BLaER1 treated with 17β-estradiol and CSF1 and Interleukin-3, amounts not matched to agents 10 nM and 100 nM (cell line): ENCODE data around the gene TBXA2R.

Experiments
- H3K27ac ChIP-seq, 11 experiments: shearing (Covaris generic); formaldehyde crosslinking; 2 replicates each; pipeline ENCODE4 v1.8.1; 2022
- H3K27me3 ChIP-seq, 11 experiments: shearing (Covaris generic); formaldehyde crosslinking; 2 replicates each; pipeline ENCODE4 v1.8.1; 2022
- H3K36me3 ChIP-seq, 11 experiments: shearing (Covaris generic); formaldehyde crosslinking; 2 replicates each; pipeline ENCODE4 v1.8.1; 2022
- H3K4me1 ChIP-seq, 10 experiments: shearing (Covaris generic); formaldehyde crosslinking; 2 replicates each; pipeline ENCODE4 v1.8.1; 2022
- H3K4me2 ChIP-seq, 11 experiments: shearing (Covaris generic); formaldehyde crosslinking; 2 replicates each; pipeline ENCODE4 v1.8.1; 2022
- H3K4me3 ChIP-seq, 10 experiments: shearing (Covaris generic); formaldehyde crosslinking; 2 replicates each; pipeline ENCODE4 v1.8.1; 2022
- H3K9ac ChIP-seq, 11 experiments: shearing (Covaris generic); formaldehyde crosslinking; 2 replicates each; pipeline ENCODE4 v1.8.1; 2022
- H3K9me3 ChIP-seq, 11 experiments: shearing (Covaris generic); formaldehyde crosslinking; replicated peaks in 1 of 11; 2 replicates each; pipeline ENCODE4 v1.8.1; 2022
- H4K20me1 ChIP-seq, 11 experiments: shearing (Covaris generic); formaldehyde crosslinking; 2 replicates each; pipeline ENCODE4 v1.8.1; 2022
- Cebpa-rat ChIP-seq, 11 experiments: shearing (Covaris generic); IDR thresholded peaks; 2 replicates each; pipeline ENCODE4 v1.8.1; 2022

The TBXA2R gene

GRCh38 chr19:3612330-3612729 is 5.7 kb upstream of the TBXA2R start:
- H4K20me1 ChIP-seq, result peaks cover 0 to 73% (median 29%) of the 10 kb centered on the region in 11 experiments; a peak in 15 of 22 replicates
- no peak overlapping the region for H3K9ac ChIP-seq
- H3K4me2 ChIP-seq, result no peak overlapping the region
- peaks cover 17 to 63% (median 42%) of the 10 kb centered on the region in 11 experiments for H3K36me3 ChIP-seq
- no peaks in the 10 kb centered on the region; a peak in 1 of 22 replicates for H3K9me3 ChIP-seq
- TF ChIP-seq Cebpa-rat (IDR thresholded peaks at IDR 0.05), result no peak
- H3K27me3 ChIP-seq, result peaks cover 0 to 5% (median 2%) of the 10 kb centered on the region in 11 experiments; a peak in 10 of 22 replicates
- peaks cover 38 to 57% (median 52%) of the 10 kb centered on the region in 10 experiments for H3K4me1 ChIP-seq
- no peak overlapping the region for H3K27ac ChIP-seq
- H3K4me3 ChIP-seq, result no peak overlapping the region

GRCh38 chr19:3611841-3612240 is 5.2 kb upstream of the TBXA2R start:
- H3K4me2 ChIP-seq, result peak overlapping the region in 2 of 11 experiments; percentile 85 to 98; a peak in 2 of 22 replicates
- no peaks in the 10 kb centered on the region; a peak in 1 of 22 replicates for H3K9me3 ChIP-seq

DNA sequence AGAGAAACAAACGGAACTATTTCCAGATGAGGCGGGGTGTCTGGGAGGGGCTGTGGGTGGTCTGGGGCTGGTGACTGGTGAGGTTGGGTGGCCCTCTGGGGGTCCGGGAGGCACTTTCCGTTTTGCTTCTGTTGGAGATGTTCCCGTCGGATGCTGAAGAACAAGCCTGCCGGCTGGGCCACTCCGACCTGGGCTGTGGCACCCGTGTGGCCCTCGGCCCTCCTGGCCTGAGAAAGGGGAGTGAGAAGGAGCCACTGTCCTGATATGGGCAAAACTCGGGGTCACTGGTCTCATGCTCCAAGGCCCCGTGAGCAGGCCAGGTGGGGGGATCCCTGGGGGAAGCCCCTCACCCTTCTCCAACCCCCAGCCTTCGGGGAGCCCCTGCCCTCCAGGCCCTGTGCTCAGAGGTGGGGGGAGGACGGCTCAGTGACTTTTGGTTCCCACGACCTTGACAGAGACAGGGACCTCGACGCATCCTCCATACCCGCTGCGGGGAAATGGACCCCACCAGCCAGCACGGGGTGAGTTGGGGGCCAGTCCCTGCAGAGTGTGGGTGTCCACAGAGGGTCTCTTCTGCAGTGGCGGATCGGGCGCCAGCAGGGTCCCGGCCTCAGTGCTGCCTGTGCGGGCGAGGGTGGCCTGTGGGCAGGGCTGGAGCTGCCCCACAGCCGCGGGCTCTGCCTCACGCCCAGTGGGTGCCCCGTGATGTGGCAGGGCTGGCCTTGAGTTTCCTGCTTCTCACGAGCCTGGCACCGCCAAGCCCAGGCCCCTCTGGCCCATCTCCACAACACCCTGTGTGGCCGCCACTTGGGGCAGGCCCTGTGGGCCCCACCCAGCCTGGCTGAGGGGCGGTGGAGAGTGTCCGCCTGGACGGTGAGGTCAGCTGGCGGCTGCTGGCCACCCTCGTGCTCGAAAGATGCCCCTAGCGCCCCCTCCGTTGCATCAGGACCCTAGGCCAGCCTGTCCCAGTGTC is 4.4 kb upstream of the TBXA2R start:
- Histone ChIP-seq H3K27me3 (peaks cover 3 to 18% (median 15%) of the 10 kb centered on the region in 11 experiments), H3K9me3 (no peaks in the 10 kb centered on the region; a peak in 1 of 22 replicates), H3K4me3 (no peak overlapping the region), H3K4me2 (peak overlapping the region in 10 of 11 experiments; percentile 79 to 98 (median 91); a peak in 20 of 22 replicates), H3K27ac (peak overlapping the region in 7 of 11 experiments; percentile 2 to 76 (median 72); a peak in 7 of 22 replicates), H3K36me3 (peaks cover 17 to 54% (median 42%) of the 10 kb centered on the region in 11 experiments), H3K9ac (peak overlapping the region in 5 of 11 experiments; percentile 5 to 59 (median 36); a peak in 4 of 22 replicates), H4K20me1 (peaks cover 0 to 66% (median 28%) of the 10 kb centered on the region in 11 experiments; a peak in 14 of 22 replicates), H3K4me1 (peaks cover 39 to 63% (median 55%) of the 10 kb centered on the region in 10 experiments)
- no peak for TF ChIP-seq Cebpa-rat (IDR thresholded peaks at IDR 0.05)

More at GRCh38 chr19:3611841-3612240, 5.2 kb upstream of the TBXA2R start:
- Histone ChIP-seq H3K4me1 (peaks cover 38 to 57% (median 52%) of the 10 kb centered on the region in 10 experiments), H3K27me3 (peaks cover 0 to 10% (median 7%) of the 10 kb centered on the region in 11 experiments; a peak in 17 of 22 replicates), H4K20me1 (peaks cover 0 to 68% (median 28%) of the 10 kb centered on the region in 11 experiments; a peak in 14 of 22 replicates), H3K36me3 (peaks cover 17 to 61% (median 42%) of the 10 kb centered on the region in 11 experiments), H3K27ac (no peak overlapping the region), H3K9ac (no peak overlapping the region), H3K4me3 (no peak overlapping the region)
- no peak for TF ChIP-seq Cebpa-rat (IDR thresholded peaks at IDR 0.05)

DNA sequence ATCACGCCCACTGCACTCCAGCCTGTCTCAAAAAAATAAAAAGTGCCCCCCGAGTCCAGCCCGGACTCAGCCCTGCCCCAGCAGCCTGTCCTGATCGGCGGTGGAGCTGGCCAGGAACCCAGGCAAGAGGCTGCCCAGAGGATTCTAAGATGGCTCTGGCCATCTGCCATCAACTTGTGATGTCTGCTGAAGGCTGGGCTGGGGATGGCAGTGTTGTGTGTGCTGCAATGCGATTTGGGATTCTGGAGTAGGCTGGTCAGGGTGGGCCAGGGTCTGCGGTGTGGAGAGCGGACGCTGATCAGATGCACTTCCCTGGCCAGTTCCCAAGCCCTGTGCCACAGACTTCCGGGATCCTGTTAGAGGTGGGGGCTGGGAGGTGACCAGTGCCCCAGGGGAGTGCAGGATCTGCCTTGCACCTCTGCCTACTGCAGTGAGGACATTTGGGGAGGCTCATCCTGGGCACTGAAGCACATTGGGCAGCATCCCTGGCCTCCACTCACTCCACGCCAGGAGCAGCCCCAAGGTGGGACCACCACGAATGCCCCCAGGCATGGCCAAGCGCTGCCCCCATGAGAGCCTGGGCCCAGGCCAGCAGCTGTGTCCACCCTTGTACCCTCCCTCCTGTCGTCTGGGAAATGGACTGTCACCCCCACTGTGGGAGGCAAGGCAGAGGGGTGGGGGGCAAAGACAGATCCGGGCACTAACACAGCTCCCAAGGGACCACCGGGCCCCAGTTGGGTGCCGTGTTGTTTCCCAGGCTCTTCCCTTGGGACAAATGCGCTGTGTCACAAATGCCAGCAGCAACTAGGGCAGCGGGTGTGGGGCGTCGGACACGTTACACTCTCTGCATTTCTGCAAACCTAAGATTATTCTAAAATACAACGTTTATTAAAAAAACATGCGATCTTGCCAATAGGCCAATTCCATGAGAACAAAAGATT is 3.4 kb upstream of the TBXA2R start:
- Histone ChIP-seq H3K4me2 (peak overlapping the region; percentile 79 to 98 (median 92)), H3K36me3 (peaks cover 17 to 44% (median 34%) of the 10 kb centered on the region in 11 experiments), H3K4me3 (peak overlapping the region in 2 of 10 experiments; percentile 1 to 36; a peak in 1 of 20 replicates), H4K20me1 (peaks cover 0 to 58% (median 25%) of the 10 kb centered on the region in 11 experiments; a peak in 14 of 22 replicates), H3K27ac (peak overlapping the region in 8 of 11 experiments; percentile 59 to 76 (median 72); a peak in 14 of 22 replicates), H3K27me3 (peaks cover 13 to 26% (median 24%) of the 10 kb centered on the region in 11 experiments), H3K9me3 (no peaks in the 10 kb centered on the region; a peak in 1 of 22 replicates), H3K9ac (peak overlapping the region in 7 of 11 experiments; percentile 5 to 59 (median 43); a peak in 7 of 22 replicates), H3K4me1 (peaks cover 49 to 73% (median 65%) of the 10 kb centered on the region in 10 experiments)
- no peak for TF ChIP-seq Cebpa-rat (IDR thresholded peaks at IDR 0.05)

GRCh38 chr19:3608750-3609322 is 2.2 kb upstream of the TBXA2R start:
- Histone ChIP-seq H3K27ac (peak overlapping the region in 10 of 11 experiments; percentile 47 to 76 (median 70); a peak in 18 of 22 replicates), H3K27me3 (peaks cover 13 to 28% (median 25%) of the 10 kb centered on the region in 11 experiments), H3K4me1 (peaks cover 55 to 82% (median 77%) of the 10 kb centered on the region in 10 experiments)

DNA sequence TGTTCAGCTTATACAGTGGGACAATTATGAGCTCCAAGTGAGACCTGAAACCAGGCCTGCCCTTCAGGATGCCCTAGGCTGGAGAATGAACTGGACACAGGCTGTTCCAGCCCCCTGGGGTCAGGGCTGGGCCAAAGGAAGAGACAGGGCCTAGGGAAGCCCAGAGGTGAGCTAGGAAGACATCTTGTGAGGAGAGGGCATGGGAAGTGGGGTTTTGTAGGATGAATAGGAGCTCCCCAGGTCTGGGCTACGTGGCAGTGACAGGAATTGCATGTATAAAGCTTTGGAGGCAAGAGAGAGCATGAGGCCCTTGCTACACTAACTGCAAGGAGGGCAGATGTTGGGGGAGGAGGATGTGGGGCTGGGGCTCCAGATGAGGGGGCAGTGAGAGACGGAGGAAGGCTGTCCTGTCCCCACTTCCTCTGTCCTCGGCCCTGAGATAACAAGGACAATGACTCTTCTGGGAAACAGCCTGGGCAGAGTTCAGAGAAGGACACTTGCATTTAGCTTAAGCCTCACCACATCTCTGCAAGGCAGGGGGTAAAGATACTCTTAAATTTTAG is 1.5 kb upstream of the TBXA2R start:
- H3K9me3 ChIP-seq, result no peaks in the 10 kb centered on the region; a peak in 1 of 22 replicates
- H3K27ac ChIP-seq, result peak overlapping the region in 10 of 11 experiments; percentile 21 to 76 (median 48); a peak in 15 of 22 replicates
- H3K4me3 ChIP-seq, result peak overlapping the region in 3 of 10 experiments; percentile 28 to 68 (median 50); a peak in 3 of 20 replicates
- peaks cover 17 to 29% (median 22%) of the 10 kb centered on the region in 11 experiments for H3K36me3 ChIP-seq
- peak overlapping the region in 6 of 11 experiments; percentile 6 to 59 (median 38); a peak in 6 of 22 replicates for H3K9ac ChIP-seq
- H3K4me2 ChIP-seq, result peak overlapping the region; percentile 79 to 98 (median 92)
- H3K4me1 ChIP-seq, result peaks cover 55 to 88% (median 83%) of the 10 kb centered on the region in 10 experiments
- TF ChIP-seq Cebpa-rat (IDR thresholded peaks at IDR 0.05), result no peak
- H4K20me1 ChIP-seq, result peaks cover 0 to 42% (median 18%) of the 10 kb centered on the region in 11 experiments; a peak in 14 of 22 replicates
- peaks cover 13 to 28% (median 25%) of the 10 kb centered on the region in 11 experiments for H3K27me3 ChIP-seq

More at GRCh38 chr19:3608750-3609322, 2.2 kb upstream of the TBXA2R start:
- TF ChIP-seq Cebpa-rat (IDR thresholded peaks at IDR 0.05), result no peak
- Histone ChIP-seq H3K4me2 (peak overlapping the region; percentile 79 to 98 (median 92)), H3K9ac (peak overlapping the region in 10 of 11 experiments; percentile 36 to 65 (median 54); a peak in 11 of 22 replicates), H3K9me3 (no peaks in the 10 kb centered on the region; a peak in 1 of 22 replicates), H3K36me3 (peaks cover 17 to 35% (median 28%) of the 10 kb centered on the region in 11 experiments), H4K20me1 (peaks cover 0 to 48% (median 22%) of the 10 kb centered on the region in 11 experiments; a peak in 14 of 22 replicates), H3K4me3 (peak overlapping the region in 5 of 10 experiments; percentile 7 to 68 (median 34); a peak in 5 of 20 replicates)
